GM19372 (cell line): ENCODE data around the gene OSM.
"Not testable (repeated sequence)": the region's sequence is repeated elsewhere in the genome, so short reads cannot be mapped to it uniquely, and the experiment has no call there.

Experiments
- ATAC-seq: cut with Tn5 transposase; IDR thresholded peaks from one replicate; pipeline ENCODE4 v1.9.1; 2021; ENCODE audit warnings: mild to moderate bottlenecking, low read depth, moderate library complexity; ENCODE audit not compliant: unreplicated experiment

The OSM gene

GRCh38 chr22:30245985-30246813, 20.5 kb downstream of the OSM start, which contains the start of gene LIF:
Gene LIF (minus strand): TSS chr22:30246759. CDS start chr22:30246695, 64 bp downstream.
- ATAC-seq: no peak

- ATAC-seq: no peak
Observed at GRCh38 chr22:30245181-30245984, 21.3 kb downstream of the OSM start.

- ATAC-seq: no peak
Observed at GRCh38 chr22:30244641-30245040, 22.0 kb downstream of the OSM start.

GRCh38 chr22:30244066-30244465, 22.6 kb downstream of the OSM start:
- ATAC-seq: no peak

GRCh38 chr22:30243661-30244060, 23.0 kb downstream of the OSM start:
- no peak for ATAC-seq

GRCh38 chr22:30241576-30242371, 24.9 kb downstream of the OSM start:
- no peak for ATAC-seq

- no peak for ATAC-seq
Observed at GRCh38 chr22:30240541-30241417, 25.9 kb downstream of the OSM start.

GRCh38 chr22:30239488-30240405, 26.9 kb downstream of the OSM start:
- ATAC-seq: no peak

- ATAC-seq: no peak
Observed at GRCh38 chr22:30238661-30239487, 27.8 kb downstream of the OSM start.

GRCh38 chr22:30238136-30238535, 28.5 kb downstream of the OSM start:
- no peak for ATAC-seq

GRCh38 chr22:30236875-30237274, 29.8 kb downstream of the OSM start:
- ATAC-seq: no peak

- no peak for ATAC-seq
Observed at GRCh38 chr22:30235687-30236170, 30.9 kb downstream of the OSM start.

GRCh38 chr22:30234786-30235470, 31.7 kb downstream of the OSM start:
- ATAC-seq: no peak

- ATAC-seq: not testable (repeated sequence)
Observed at GRCh38 chr22:30234325-30234724, 32.3 kb downstream of the OSM start.

GRCh38 chr22:30233582-30233981, 33.1 kb downstream of the OSM start:
- no peak for ATAC-seq

GRCh38 chr22:30232716-30233218, 33.9 kb downstream of the OSM start:
- ATAC-seq: no peak
